GM12878 (cell line): ENCODE measurements around the gene AK8. TPM values are rescaled to one million over a fixed set of nuclear protein-coding genes. Genes with fewer than 3 reads are reported as not detected.

ENCODE experiments used
- ATAC-seq: fragments of 200-7000 bp; cut with Tn5 transposase; 3 replicates; pipeline ENCODE4 v1.9.1; 2020; ENCODE audit warnings: mild to moderate bottlenecking, moderate library complexity
- BruUV-seq: library from RNA; stranded (reverse); fragments of 400-500 nt; replicated peaks from 2 replicates; lab custom pipeline; 2021; lab: Mats Ljungman, UMichigan
- CTCF ChIA-PET: fragments of 300-600 bp; sonication (Branson Sonifier 250); formaldehyde crosslinking; extraction: SDS; loops from one replicate; lab custom pipeline; 2021; ENCODE audit warnings: inconsistent platforms; lab: Yijun Ruan, JAX
- POLR2A ChIA-PET: fragments of 350-600 bp; formaldehyde crosslinking; extraction: SDS; loops from one replicate; lab custom pipeline; 2021; ENCODE audit warnings: inconsistent platforms; lab: Charles Lee
- RAD21 ChIA-PET: fragments of 300-600 bp; sonication (Branson Sonifier 250); formaldehyde crosslinking; loops from one replicate; lab custom pipeline; 2023; ENCODE audit warnings: antibody characterized with exemption; ENCODE audit not compliant: unreplicated experiment; lab: Charles Lee
- SMC1A ChIA-PET: fragments of 300-600 bp; sonication (Branson Sonifier 250); formaldehyde crosslinking; loops from one replicate; lab custom pipeline; 2023; ENCODE audit not compliant: unreplicated experiment, uncharacterized antibody; lab: Charles Lee
- DNase-seq: peaks from one replicate; pipeline ENCODE4 v3.0.0-alpha.2; 2011; ENCODE audit warnings: low read depth, low spot score
- FAIRE-seq: peaks from 3 replicates; lab custom pipeline; 2011; peaks lifted over from hg19 to GRCh38; lab: Jason Lieb, UNC
- H2AFZ ChIP-seq: 2 replicates; pipeline ENCODE4 v1.6.0; 2011; ENCODE audit warnings: low read depth, low read length, control low read depth; ENCODE audit not compliant: control insufficient read depth
- H3K27ac ChIP-seq: 2 replicates; pipeline ENCODE4 v1.5.1; 2011; ENCODE audit warnings: control low read depth; ENCODE audit not compliant: control insufficient read depth, insufficient read depth
- H3K27me3 ChIP-seq, 2 experiments: replicated peaks in 1 of 2; 2 replicates each; pipeline versions ENCODE4 v1.6.0 to v1.6.1; 2011; ENCODE audit warnings: low read length in 1 of 2; ENCODE audit not compliant: control insufficient read depth in 2 of 2, insufficient read depth in 2 of 2
- H3K36me3 ChIP-seq, 2 experiments: 2 replicates each; pipeline ENCODE4 v1.5.1; 2011; ENCODE audit warnings: low read length in 1 of 2; ENCODE audit not compliant: control insufficient read depth in 2 of 2, insufficient read depth in 2 of 2
- H3K4me1 ChIP-seq: 2 replicates; pipeline ENCODE4 v1.6.1; 2011; ENCODE audit warnings: mild to moderate bottlenecking, low read length, moderate library complexity, mixed read lengths; ENCODE audit not compliant: control insufficient read depth, insufficient read depth
- H3K4me2 ChIP-seq: 2 replicates; pipeline ENCODE4 v1.6.0; 2011; ENCODE audit warnings: control low read depth; ENCODE audit not compliant: control insufficient read depth, insufficient read depth
- H3K4me3 ChIP-seq: fragments of 200-600 bp; sonication (generic); 2 replicates; pipeline ENCODE4 v1.5.1; 2016
- H3K79me2 ChIP-seq: 2 replicates; pipeline ENCODE4 v1.6.0; 2011; ENCODE audit warnings: low read length; ENCODE audit not compliant: control insufficient read depth, insufficient read depth
- H3K9ac ChIP-seq: 2 replicates; pipeline ENCODE4 v1.8.0; 2011; ENCODE audit warnings: low read length, control low read depth, mixed read lengths; ENCODE audit not compliant: control insufficient read depth, insufficient read depth
- H3K9me3 ChIP-seq: replicated peaks from 3 replicates; pipeline ENCODE4 v1.5.1; 2011; ENCODE audit warnings: mild to moderate bottlenecking, low read length; ENCODE audit not compliant: control insufficient read depth, insufficient read depth
- H4K20me1 ChIP-seq: 2 replicates; pipeline ENCODE4 v1.6.0; 2011; ENCODE audit not compliant: control insufficient read depth, insufficient read depth
- ATF7 ChIP-seq: fragments of 450-650 bp; IDR thresholded peaks from 2 replicates; pipeline ENCODE4 v1.6.1; 2016; ENCODE audit warnings: low read depth, mild to moderate bottlenecking
- BCL11A ChIP-seq: IDR thresholded peaks from 2 replicates; pipeline ENCODE4 v1.6.1; 2011; ENCODE audit warnings: low read depth, low read length
- CBX5 ChIP-seq: sonication (generic); IDR thresholded peaks from 2 replicates; pipeline ENCODE4 v1.6.1; 2016; ENCODE audit warnings: low read depth, moderate library complexity, mild to moderate bottlenecking, inconsistent platforms
- CREM ChIP-seq: IDR thresholded peaks from 2 replicates; pipeline ENCODE4 v1.6.1; 2014; ENCODE audit warnings: antibody characterized with exemption, low read depth
- EGR1 ChIP-seq, 2 experiments: IDR thresholded peaks; 1 replicate in 1 of 2; 2 replicates in 1 of 2; pipeline ENCODE4 v1.6.1; 2011 to 2012; ENCODE audit warnings: low read depth in 2 of 2, low read length in 2 of 2, borderline replicate concordance in 1 of 2, mild to moderate bottlenecking in 1 of 2, moderate library complexity in 1 of 2
- IKZF2 ChIP-seq, 2 experiments: fragments of 450-650 bp; IDR thresholded peaks; 2 replicates each; pipeline ENCODE4 v1.6.1; 2017; ENCODE audit warnings: mild to moderate bottlenecking in 2 of 2, moderate library complexity in 2 of 2
- MTA2 ChIP-seq: fragments of 450-650 bp; IDR thresholded peaks from 2 replicates; pipeline ENCODE4 v1.6.1; 2016; ENCODE audit warnings: low read depth, mild to moderate bottlenecking, moderate library complexity
- MXI1 ChIP-seq: fragments of 150-350 bp; IDR thresholded peaks from 2 replicates; pipeline ENCODE4 v1.6.1; 2011; ENCODE audit warnings: low read depth, mild to moderate bottlenecking, inconsistent platforms, low read length, improper control_type of control experiment
- MYC ChIP-seq: IDR thresholded peaks from 2 replicates; pipeline ENCODE4 v1.6.1; 2011; ENCODE audit warnings: mild to moderate bottlenecking, low read length, moderate library complexity, inconsistent platforms; ENCODE audit not compliant: insufficient read depth, insufficient replicate concordance, insufficient read length, severe bottlenecking
- POLR2A ChIP-seq: IDR thresholded peaks from 2 replicates; pipeline ENCODE4 v1.6.1; 2011; ENCODE audit warnings: low read depth, mild to moderate bottlenecking, low read length
- RAD21 ChIP-seq: IDR thresholded peaks from 2 replicates; pipeline ENCODE4 v1.6.1; 2011; ENCODE audit warnings: mild to moderate bottlenecking, low read depth, low read length, moderate library complexity; ENCODE audit not compliant: insufficient read depth
- SIN3A ChIP-seq: IDR thresholded peaks from 2 replicates; pipeline ENCODE4 v1.6.1; 2012; ENCODE audit warnings: low read depth, low read length, improper control_type of control experiment
- ZNF217 ChIP-seq: fragments of 450-650 bp; IDR thresholded peaks from 2 replicates; pipeline ENCODE4 v1.6.1; 2017; ENCODE audit warnings: antibody characterized with exemption, mild to moderate bottlenecking
- WGBS: methylation state at CpG from one replicate; pipeline ENCODE4 v1.1.6; 2016; ENCODE audit warnings: low lambda C conversion rate; ENCODE audit not compliant: insufficient replicate concordance, insufficient coverage; ENCODE audit errors: missing lambda C conversion rate; 5-methylcytosine and 5-hydroxymethylcytosine counted together
- in situ Hi-C: fragments of 300-500 bp; cut with MboI; formaldehyde crosslinking; loops from 9 replicates; pipeline ENCODE4 v1.14.3; 2018; ENCODE audit warnings: mixed read lengths
- intact Hi-C: fragments of 100-400 bp; cut with micrococcal nuclease; formaldehyde crosslinking; loops from one replicate; pipeline ENCODE4 v1.14.2; 2022; ENCODE audit not compliant: unreplicated experiment
- polyA plus RNA-seq, 11 experiments: library from polyadenylated mRNA; depleted of rRNA in 4 of 11; unstranded in 6 of 11; stranded (reverse) in 5 of 11; fragments of >200 nt; fragmentation: Nextera tagmentation in 4 of 11; fragmentation: Illumina TruSeq in 1 of 11; extraction: Ambion mirVana in 4 of 11; extraction: Trizol in 1 of 11; gene quantifications; 1 replicate in 1 of 11; 2 replicates in 10 of 11; pipeline versions ENCODE4 v1.2.1 to v1.2.3, GENCODE V29; 2011 to 2016; ENCODE audit warnings: inconsistent platforms in 2 of 11, missing spikeins in 2 of 11, low read depth in 1 of 11
- total RNA-seq, 4 experiments: library from RNA; depleted of rRNA in 3 of 4; stranded (reverse); fragments of >200 nt in 3 of 4; fragmentation: Illumina TruSeq in 1 of 4; extraction: Trizol in 1 of 4; gene quantifications; 2 replicates each; pipeline versions ENCODE4 v1.2.1 to v1.2.3, GENCODE V29; 2013 to 2021
- TF ChIP-seq, protein P1 (sequence below): IDR thresholded peaks from 2 replicates; pipeline ENCODE4 v1.6.1; 2011; ENCODE audit warnings: low read depth, low read length, improper control_type of control experiment, borderline replicate concordance
- TF ChIP-seq, protein P2 (sequence below): fragments of 450-650 bp; IDR thresholded peaks from 2 replicates; pipeline ENCODE4 v1.6.1; 2017; ENCODE audit warnings: mild to moderate bottlenecking, moderate library complexity
- TF ChIP-seq, protein P3 (sequence below): IDR thresholded peaks from 2 replicates; pipeline ENCODE4 v1.6.1; 2012; ENCODE audit warnings: mild to moderate bottlenecking, low read depth, low read length

The AK8 gene
- total and polyA plus RNA-seq, 10 of the 15 experiments (the other 5 are each of a cell fraction or from before 2014, with no cell fraction given), result 0.03 to 0.12 (median 0.06) TPM; not detected in 5

DNA sequence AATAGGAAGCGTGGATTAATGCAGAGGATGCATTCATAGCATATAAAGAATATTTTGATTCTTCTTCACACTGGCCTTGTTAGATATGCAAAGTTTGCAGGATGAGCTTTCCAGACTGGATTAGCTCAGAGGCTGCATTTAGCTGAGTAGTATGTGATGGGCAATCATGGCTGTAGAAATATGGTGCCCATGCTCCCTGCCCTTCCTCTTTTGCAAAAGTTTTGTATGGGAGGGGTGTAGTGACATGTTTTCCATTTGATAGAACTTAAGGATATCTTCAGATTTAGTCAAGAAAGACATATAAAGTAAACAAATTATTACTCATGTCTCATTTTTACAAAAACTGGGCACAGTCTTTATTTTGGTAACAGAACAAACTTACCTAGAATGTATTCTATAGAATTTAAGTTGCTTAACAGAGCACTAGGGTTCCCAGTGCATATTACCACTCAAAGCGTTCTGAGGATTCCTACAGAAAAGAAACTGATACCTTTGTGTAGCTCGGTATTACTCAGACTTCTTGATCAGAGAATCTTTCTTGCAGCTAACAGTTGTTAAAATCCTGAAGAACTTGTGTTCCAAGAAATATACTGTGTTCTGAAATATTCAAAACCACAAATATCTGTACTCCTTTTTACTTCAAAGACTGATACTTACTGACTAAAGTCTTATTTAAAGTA, 198.0 kb downstream of the AK8 start:
- 20% methylated on average over 3 of the region's 3 CpGs for WGBS
- Histone ChIP-seq H2AFZ (no peak overlapping the region), H3K79me2 (peaks cover 54% of the 10 kb centered on the region), H4K20me1 (no peaks in the 10 kb centered on the region), H3K36me3 (peaks cover 19 to 28% of the 10 kb centered on the region in 2 experiments), H3K4me1 (peaks cover 10% of the 10 kb centered on the region), H3K27me3 (no peaks in the 10 kb centered on the region), H3K9me3 (no peaks in the 10 kb centered on the region), H3K9ac (no peak overlapping the region), H3K4me3 (0 out of 2 replicates have a peak overlapping the region, but pooled peaks have one; percentile 4), H3K27ac (peak overlapping the region; percentile 25; the same call in 1 of the 2 replicates), H3K4me2 (peak overlapping the region; percentile 55; the same call in 1 of the 2 replicates)
- ChIA-PET CTCF (interaction anchor here (0.5 to 1.5 kb wide), 4 partner anchors 11 to 268 kb away, joined by 3 to 5 read pairs (median 3); no protein-coding TSS in a partner anchor), RAD21 (no interaction called here), POLR2A (interaction anchor here (1.4 kb wide), 1 partner anchor 8 kb away, joined by 4 read pairs; no protein-coding TSS in a partner anchor), SMC1A (interaction anchor here (1.3 kb wide), 1 partner anchor 10 kb away, joined by 3 read pairs; the partner anchor contains the start of gene DDX31)
- no peak for DNase-seq
- intact Hi-C loops (loop anchor here (10.0 kb wide), 1 partner anchor 225 kb away; no protein-coding TSS in a partner anchor), in situ Hi-C loops (no loop called here)
- peak; percentile 73 for ATAC-seq
- peak; percentile 7 for FAIRE-seq
- BruUV-seq, result no TSS peak
- TF ChIP-seq, protein P1, sequence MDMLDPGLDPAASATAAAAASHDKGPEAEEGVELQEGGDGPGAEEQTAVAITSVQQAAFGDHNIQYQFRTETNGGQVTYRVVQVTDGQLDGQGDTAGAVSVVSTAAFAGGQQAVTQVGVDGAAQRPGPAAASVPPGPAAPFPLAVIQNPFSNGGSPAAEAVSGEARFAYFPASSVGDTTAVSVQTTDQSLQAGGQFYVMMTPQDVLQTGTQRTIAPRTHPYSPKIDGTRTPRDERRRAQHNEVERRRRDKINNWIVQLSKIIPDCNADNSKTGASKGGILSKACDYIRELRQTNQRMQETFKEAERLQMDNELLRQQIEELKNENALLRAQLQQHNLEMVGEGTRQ, result no peak
- TF ChIP-seq RAD21 (no peak), ZNF217 (no peak), MTA2 (no peak), MXI1 (no peak), EGR1 (IDR thresholded peaks at IDR 0.05; ENCODE audit: borderline replicate concordance in 1 of 2, low read depth in 2 of 2, low read length in 2 of 2) (no peak), CREM (no peak), IKZF2 (IDR thresholded peaks at IDR 0.05) (no peak), MYC (no peak), BCL11A (no peak), CBX5 (no peak), POLR2A (no peak), SIN3A (no peak), ATF7 (no peak)
- TF ChIP-seq, protein P2, sequence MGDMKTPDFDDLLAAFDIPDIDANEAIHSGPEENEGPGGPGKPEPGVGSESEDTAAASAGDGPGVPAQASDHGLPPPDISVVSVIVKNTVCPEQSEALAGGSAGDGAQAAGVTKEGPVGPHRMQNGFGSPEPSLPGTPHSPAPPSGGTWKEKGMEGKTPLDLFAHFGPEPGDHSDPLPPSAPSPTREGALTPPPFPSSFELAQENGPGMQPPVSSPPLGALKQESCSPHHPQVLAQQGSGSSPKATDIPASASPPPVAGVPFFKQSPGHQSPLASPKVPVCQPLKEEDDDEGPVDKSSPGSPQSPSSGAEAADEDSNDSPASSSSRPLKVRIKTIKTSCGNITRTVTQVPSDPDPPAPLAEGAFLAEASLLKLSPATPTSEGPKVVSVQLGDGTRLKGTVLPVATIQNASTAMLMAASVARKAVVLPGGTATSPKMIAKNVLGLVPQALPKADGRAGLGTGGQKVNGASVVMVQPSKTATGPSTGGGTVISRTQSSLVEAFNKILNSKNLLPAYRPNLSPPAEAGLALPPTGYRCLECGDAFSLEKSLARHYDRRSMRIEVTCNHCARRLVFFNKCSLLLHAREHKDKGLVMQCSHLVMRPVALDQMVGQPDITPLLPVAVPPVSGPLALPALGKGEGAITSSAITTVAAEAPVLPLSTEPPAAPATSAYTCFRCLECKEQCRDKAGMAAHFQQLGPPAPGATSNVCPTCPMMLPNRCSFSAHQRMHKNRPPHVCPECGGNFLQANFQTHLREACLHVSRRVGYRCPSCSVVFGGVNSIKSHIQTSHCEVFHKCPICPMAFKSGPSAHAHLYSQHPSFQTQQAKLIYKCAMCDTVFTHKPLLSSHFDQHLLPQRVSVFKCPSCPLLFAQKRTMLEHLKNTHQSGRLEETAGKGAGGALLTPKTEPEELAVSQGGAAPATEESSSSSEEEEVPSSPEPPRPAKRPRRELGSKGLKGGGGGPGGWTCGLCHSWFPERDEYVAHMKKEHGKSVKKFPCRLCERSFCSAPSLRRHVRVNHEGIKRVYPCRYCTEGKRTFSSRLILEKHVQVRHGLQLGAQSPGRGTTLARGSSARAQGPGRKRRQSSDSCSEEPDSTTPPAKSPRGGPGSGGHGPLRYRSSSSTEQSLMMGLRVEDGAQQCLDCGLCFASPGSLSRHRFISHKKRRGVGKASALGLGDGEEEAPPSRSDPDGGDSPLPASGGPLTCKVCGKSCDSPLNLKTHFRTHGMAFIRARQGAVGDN, result no peak
- TF ChIP-seq, protein P3, sequence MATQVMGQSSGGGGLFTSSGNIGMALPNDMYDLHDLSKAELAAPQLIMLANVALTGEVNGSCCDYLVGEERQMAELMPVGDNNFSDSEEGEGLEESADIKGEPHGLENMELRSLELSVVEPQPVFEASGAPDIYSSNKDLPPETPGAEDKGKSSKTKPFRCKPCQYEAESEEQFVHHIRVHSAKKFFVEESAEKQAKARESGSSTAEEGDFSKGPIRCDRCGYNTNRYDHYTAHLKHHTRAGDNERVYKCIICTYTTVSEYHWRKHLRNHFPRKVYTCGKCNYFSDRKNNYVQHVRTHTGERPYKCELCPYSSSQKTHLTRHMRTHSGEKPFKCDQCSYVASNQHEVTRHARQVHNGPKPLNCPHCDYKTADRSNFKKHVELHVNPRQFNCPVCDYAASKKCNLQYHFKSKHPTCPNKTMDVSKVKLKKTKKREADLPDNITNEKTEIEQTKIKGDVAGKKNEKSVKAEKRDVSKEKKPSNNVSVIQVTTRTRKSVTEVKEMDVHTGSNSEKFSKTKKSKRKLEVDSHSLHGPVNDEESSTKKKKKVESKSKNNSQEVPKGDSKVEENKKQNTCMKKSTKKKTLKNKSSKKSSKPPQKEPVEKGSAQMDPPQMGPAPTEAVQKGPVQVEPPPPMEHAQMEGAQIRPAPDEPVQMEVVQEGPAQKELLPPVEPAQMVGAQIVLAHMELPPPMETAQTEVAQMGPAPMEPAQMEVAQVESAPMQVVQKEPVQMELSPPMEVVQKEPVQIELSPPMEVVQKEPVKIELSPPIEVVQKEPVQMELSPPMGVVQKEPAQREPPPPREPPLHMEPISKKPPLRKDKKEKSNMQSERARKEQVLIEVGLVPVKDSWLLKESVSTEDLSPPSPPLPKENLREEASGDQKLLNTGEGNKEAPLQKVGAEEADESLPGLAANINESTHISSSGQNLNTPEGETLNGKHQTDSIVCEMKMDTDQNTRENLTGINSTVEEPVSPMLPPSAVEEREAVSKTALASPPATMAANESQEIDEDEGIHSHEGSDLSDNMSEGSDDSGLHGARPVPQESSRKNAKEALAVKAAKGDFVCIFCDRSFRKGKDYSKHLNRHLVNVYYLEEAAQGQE, result no peak
